Right ventricle myocardium inferior (tissue), 1 donor: Measurements from ENCODE around the gene RXRA. TPM values are rescaled to one million over a fixed set of nuclear protein-coding genes. Genes with fewer than 3 reads are reported as not detected.
A peak's percentile ranks its signal among the peaks of the same experiment; 100 is the strongest.

Experiments
- ATAC-seq: fragments of 200-7000 bp; cut with Tn5 transposase; one replicate; pipeline ENCODE4 v1.9.1; 2020; ENCODE audit warnings: mild to moderate bottlenecking, moderate library complexity
- DNase-seq: peaks from one replicate; pipeline ENCODE4 v3.0.0; 2021; ENCODE audit errors: missing footprints
- intact Hi-C: fragments of 100-400 bp; cut with DNase I; formaldehyde crosslinking; loops from one replicate; pipeline ENCODE4 v1.11.0; 2022
- long read RNA-seq: library from polyadenylated mRNA; unstranded; transcript quantifications from one replicate; pipeline ENCODE4 v2.0.0, GENCODE V29; 2021
- total RNA-seq: library from RNA; stranded (reverse); fragmentation: NEBNext Ultra II Directional; extraction: Animal tissue kit (Norgen Biotek cat#: 25700); gene quantifications from one replicate; pipeline ENCODE4 v1.2.1, GENCODE V29; 2021
- donor health status: DM: no; HTN: yes; CAD: no; lungs with severe emphysema.

RXRA gene
- 91.1 TPM for total RNA-seq
- long read RNA-seq, transcript RXRA-202 (10 exons, 1,846 nt) = major isoform, 24 of 81 reads
- long read RNA-seq, partial matches to known transcripts = 53 of 81 reads
- long read RNA-seq, other reads (novel, unspliced or antisense) = 4 of 81 reads

DNA sequence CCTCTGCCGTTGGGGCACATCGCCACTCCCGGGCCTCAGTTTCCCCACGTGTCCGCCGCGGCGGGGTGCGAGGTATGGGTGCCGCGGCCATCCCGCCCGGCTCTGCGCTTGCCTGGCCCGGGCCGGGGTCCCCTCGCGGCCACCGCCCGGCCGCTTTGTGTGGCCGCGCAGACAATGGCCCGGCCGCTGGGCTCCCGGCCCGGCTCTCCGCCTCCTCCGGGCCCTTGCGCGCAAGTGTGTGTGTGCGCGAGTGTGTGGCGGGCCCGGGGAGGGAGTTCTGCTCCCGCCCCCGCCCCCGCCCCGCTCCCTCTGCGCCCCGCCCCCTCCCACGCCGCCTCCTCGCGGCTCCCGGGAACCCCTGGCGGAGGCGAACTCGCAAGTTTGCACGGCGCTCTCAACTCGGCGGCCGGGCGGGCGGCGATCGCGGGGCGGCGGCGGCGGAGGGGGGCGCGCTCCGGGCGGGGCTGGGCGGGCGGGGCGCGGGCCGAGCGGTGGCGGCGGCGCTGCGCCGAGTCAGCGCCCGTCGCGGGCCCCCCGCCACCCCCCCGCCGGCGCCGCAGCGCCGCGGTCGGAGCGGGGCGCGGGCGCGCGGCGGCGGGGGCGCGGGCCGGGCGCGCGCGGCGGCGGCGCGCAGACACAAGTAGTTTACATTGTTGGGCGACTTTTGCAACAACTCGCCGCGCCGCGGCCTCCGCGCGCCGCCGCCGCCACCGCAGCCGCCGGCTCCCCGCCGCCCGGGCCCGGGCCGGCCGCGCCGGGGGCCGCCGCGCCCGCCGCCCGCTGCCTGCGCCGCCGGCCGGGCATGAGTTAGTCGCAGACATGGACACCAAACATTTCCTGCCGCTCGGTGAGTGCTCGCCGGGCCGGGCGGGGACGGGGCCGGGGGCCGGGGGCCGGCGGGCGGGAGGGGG, at the start of gene RXRA:
Gene RXRA (plus strand): TSS at position 643 of the 911 bp plus-strand sequence. CDS start 177 bp downstream, at position 820.
- DNase-seq (peak; percentile 93), ATAC-seq (peak; percentile 72)
- intact Hi-C loops = loop anchor here (5.0 to 10.0 kb wide), 4 partner anchors 49 to 259 kb away; partner anchors contain the start of gene BRD3

DNA sequence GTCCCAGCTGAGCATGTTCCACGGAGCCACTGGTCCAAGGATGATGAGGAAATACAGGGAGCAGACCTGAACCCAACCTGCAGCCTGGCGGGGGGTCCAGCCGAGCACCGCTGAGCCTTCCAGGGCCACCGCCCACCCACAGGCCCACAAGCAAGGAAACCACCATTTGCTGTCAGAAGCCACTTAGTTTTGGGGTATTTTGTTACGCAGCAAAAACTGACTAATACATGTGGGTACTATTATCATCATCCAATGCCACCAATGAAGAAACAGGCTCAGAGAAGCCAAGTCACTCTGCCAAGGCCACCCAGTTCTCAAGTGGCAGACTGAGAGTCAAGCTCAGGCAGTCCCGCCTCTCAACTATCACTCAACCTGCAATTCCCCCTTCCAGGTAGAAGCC, 48.0 kb upstream of the RXRA start:
- no peak for ATAC-seq
- intact Hi-C loops = no loop called here

DNA sequence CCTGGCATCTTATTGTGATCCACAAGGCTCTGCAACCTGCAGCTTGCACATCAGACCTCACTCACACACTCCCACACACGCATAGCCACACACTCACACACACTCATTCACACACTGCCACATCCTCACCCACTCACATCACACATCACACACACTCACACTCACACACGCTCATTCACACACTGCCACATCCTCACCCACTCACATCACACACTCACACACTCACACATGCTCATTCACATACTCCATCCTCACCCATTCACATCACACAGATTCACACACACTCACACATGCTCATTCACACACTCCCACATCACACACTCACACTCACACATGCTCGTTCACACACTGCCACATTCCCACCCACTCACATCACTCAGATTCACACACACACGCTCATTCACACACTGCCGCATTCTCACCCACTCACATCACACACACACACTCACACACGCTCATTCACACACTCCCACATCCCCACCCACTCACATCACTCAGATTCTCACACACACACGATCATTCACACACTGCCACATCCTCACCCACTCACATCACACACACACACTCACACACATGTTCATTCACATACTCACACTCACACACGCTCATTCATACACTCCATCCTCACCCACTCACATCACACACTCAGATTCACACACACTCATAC, 47.1 kb upstream of the RXRA start:
- DNase-seq = no peak
- ATAC-seq = no peak
- intact Hi-C loops = no loop called here

More for the DNA sequence above, 48.0 kb upstream of the RXRA start:
- DNase-seq = peak; percentile 11

DNA sequence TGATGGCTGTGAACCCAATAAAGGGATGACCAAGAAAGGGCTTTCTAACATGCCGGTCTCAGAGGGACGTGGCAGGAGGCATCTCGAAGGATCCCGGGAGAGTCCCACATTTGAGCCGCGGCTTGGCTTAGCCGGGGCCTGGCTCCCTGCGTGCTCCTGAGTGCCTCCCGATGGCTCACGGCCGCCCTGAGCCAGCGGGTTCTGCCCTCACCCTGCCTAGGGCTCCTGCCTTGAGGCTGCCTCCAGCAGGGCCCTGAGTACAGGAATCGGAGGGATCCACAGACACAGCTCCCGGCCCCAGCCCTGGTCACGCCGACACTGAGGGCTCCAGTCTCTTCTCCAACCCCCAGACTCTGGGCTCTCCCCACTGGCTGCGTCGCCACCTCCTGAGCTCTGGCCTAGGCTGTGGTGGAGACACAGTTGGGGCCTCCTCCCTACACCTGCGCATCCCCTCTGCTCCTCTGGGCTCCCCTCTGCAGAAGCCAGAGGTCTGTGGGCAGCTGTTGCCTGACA, 44.1 kb upstream of the RXRA start:
- peak; percentile 57 for DNase-seq
- no peak for ATAC-seq
- intact Hi-C loops = loop anchor here (5.0 kb wide), 1 partner anchor 40 kb away; no protein-coding TSS in a partner anchor

DNA sequence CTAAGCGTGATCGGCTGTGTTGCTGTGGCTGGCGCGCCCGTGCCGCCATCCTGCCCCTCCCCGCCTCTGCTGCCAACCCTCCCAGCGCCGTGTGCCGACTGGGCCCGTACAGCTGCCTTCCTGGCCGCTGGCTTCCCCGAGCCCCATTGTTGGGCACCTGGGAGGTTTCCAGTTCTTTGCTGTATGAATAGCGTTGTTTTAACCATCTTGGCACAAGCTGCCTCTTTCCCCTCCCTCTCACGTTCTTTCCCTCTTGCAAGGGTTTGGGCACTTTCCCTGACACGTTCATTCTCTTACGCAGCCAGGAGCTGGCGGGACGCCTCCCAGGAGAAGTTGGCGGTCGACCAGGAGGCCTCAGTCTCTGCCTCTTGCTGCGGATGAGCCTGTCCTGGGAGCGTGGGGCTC, 43.1 kb upstream of the RXRA start:
- intact Hi-C loops = loop anchor here (5.0 kb wide), 1 partner anchor 39 kb away; no protein-coding TSS in a partner anchor
- ATAC-seq (peak; percentile 63), DNase-seq (peak; percentile 72)

DNA sequence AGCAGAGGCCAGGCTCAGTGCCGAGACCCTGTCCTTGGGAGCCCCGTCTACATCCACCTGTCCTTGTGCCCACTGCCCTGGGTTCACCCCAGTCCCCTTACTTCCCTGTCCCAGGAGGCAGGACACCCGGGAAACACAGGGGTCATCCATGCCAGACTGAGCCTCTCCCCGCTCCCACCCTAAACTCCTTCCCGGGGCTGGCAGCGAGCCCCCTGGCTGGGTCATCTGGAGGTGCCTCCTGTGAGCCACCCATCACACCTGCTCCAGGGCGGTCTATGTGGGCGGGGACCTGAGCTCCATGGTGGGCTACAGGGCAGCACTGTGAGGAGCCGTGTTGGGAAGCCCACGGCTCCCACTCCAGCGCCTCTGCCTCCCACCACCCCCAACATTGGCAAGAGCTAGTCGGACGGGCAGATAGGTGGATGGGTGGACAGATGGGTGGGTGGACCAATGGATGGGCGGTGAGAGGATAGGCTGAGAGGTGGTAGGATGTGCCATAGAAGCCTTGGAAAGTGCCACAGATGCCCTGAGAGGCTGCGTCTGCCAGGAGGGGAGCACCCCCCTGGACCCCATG, 42.5 kb upstream of the RXRA start:
- intact Hi-C loops = loop anchor here (5.0 kb wide), 1 partner anchor 39 kb away; no protein-coding TSS in a partner anchor
- peak; percentile 60 for DNase-seq
- peak; percentile 3 for ATAC-seq

DNA sequence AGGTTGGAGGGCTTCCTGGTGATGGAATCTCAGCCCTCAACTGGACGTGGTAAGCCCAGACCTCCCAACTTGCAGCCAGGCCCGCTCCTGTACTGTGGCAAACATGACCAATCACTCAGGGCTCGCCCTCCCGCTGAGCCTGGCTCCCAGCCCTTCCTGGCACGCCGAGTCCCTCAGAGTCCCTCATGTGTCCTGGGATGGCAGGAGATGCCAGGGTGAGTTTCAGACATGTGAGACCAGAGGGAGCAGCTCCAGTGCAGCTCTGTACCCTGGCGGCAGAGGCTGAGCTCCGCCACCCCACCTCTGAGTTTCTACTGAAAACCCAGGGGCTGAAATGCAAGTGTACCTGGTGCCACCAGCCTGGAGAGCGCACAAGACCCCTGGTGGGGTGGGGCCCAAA, 42.0 kb upstream of the RXRA start:
- intact Hi-C loops = loop anchor here (5.0 kb wide), 1 partner anchor 38 kb away; no protein-coding TSS in a partner anchor
- DNase-seq (peak; percentile 79), ATAC-seq (peak; percentile 80)

DNA sequence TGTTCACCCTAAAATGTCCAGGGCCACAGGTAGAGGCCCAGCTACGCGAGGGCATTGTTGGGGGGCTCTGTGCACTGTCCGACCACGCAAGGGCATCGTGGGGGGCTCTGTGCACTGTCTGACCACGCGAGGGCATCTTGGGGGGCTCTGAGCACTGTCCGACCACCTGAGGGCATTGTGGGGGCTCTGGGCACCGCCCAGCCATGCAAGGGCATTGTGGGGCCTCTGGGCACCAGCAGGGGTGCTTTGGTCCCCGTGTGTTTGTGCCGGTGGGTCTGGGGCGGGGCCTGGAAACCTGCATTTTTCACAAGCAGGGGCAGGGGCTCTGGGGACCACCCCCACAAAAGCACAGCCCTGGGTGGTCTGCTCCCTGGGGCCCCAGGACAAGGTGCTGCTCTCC, 41.5 kb upstream of the RXRA start:
- intact Hi-C loops = loop anchor here (5.0 kb wide), 1 partner anchor 38 kb away; no protein-coding TSS in a partner anchor
- no peak for ATAC-seq
- no peak for DNase-seq

DNA sequence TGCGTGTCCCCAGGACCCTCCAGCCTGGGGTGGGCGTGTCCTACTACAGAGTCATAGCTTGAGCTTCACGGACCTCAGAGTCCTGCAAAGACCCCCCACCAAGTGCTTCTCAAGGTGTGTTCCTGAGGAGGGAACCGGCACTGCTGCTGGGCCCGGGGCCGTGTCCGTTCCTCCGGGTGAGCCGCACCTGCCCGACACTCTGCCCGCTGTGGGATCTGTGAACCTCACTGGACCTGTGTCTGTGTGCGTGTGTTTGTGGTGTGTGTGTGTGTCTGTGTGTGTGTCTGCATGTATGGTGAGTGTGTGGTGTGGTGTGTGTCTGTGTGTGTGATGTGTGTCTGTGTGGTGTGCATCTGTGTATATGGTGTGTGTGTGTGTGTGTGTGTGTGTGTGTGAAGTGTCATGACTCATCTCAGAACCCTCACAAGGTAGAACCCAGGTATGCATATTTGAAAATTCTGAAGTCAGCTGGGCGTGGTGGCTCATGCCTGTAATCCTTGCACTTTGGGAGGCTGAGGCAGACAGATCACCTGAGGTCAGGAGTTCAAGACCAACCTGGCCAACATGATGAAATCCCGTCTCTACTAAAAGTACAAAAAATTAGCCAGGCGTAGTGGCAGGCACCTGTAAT, 40.9 kb upstream of the RXRA start:
- ATAC-seq = no peak
- peak; percentile 28 for DNase-seq
- intact Hi-C loops = no loop called here

DNA sequence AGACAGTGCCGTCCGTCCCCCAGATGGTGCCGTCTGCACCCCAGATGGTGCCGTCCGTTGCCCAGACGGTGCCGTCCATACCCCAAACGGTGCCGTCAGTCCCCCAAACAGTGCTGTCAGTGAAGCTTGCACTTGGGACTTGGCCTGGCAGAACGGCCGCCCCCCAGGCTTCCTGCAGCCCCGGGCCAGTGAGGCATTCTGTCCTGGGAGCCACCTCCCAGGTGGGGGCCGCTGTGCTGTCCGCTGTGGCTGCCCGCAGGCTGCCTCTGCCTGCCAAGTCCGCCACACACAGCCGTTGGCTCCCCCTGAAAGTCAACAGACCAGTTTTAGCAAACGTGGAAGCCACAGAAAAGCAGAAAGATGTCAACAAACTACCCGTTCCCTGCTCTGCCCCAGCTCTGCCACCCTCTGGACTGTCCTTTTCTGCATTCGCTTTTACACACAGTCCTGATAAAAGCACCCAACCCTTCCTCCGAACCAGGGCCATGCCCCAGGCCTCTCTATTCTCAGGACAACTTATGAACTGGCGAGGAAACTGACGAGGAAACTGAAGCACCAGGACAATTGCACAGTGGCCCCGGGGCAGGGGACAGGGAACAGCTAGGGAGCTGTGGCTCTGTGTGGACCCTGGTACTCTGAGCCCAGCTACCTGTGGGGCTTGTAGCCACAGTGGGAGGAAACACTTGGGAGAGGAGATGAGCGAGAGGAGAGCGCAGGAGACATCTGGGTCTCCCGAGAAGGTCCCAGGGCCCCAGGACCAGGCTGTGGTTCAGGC, 39.6 kb upstream of the RXRA start:
- DNase-seq = peak; percentile 46
- intact Hi-C loops = no loop called here
- no peak for ATAC-seq

DNA sequence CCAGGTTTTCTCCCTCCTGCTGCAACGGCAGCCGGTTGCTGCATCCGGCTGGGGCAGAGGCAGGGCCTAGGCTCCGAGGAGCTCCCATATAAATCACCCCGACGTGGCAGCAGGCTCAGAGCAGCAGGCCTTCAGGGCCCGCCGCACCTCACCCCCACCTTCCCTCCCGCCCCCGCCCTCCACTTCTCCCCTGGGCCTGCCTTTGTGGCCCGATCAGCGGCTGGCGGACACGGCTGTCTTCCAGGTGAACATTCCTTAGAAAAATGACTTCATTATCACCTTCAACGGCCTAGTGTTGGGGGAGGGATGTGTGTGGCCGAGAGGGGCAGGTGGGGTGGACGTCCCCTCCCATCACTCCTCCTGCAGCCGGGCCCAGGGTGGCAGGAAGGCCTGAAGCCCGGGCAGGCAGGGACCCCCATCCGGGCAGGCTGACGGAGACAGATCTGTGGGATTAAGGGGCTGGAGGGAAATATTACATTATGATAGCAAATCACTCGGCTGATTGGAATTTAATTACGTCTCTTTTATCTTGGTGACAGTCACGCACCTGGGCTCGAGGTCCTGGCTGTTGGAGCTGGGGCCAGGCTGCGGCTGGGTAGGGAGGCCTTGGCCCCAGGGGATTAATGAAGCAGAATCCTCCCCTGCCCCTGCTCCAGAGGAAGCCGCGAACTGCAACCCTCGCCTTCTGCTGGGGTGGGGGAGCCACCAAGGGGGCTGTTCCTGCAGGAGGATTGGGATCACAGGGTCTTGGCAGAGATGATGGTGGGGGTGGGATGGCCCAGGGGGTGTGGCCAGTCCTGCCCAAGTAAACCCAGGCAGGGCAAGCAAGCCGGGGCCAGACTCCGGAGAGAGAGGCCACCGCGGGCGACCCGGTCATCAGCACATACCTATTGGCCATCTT, 38.4 kb upstream of the RXRA start:
- DNase-seq (peak; percentile 37), ATAC-seq (no peak)
- intact Hi-C loops = no loop called here

DNA sequence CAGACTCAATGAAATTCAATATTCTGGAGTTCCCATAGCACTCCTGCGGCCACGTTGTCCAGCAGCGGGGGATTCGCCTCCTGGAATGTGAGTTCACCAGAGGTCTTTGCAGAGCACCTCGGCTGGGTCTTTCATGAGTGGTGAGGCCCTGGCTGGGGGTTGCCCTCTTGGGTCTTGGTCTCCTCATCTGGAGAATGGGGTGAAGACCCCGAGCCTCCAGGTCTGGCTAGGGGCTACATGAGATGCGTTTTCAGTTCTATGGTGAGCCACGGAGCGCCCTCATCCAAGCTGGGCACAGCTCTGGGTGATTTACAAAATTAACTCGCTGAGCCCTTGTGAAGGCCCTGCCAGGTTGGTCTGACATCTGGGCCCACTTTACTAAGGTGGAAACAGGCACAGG, 37.5 kb upstream of the RXRA start:
- ATAC-seq (no peak), DNase-seq (no peak)
- intact Hi-C loops = no loop called here

DNA sequence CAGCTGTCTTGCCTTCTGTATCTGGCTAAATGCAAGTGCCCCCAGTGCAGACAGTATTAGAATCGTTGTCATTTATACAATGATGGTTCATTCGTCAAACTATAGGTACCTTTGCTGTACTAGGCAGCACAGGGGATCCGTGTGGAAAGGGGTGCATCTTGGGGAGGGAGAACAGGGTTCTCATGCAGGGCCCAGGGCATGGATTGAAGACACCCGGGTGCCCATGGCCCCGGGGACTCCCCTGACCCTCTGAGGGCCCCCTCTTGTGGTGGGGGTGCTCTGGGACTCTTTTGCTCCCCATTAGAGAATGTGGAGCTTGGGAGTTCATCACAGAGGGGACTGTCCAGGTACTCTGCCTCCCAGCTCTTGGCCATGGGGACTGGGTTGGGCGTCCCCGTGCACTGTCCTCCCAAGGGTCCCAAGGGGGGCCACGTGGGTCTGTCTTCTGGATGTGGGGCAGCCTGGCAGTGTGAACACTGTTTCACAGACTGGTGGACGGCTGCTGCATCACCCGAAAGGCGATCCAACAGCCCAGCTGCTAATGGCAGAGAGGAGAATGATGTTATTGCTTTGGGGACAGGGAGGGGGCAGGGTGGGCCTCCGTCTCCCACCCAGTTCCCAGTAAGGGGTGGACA, 36.9 kb upstream of the RXRA start:
- intact Hi-C loops = no loop called here

DNA sequence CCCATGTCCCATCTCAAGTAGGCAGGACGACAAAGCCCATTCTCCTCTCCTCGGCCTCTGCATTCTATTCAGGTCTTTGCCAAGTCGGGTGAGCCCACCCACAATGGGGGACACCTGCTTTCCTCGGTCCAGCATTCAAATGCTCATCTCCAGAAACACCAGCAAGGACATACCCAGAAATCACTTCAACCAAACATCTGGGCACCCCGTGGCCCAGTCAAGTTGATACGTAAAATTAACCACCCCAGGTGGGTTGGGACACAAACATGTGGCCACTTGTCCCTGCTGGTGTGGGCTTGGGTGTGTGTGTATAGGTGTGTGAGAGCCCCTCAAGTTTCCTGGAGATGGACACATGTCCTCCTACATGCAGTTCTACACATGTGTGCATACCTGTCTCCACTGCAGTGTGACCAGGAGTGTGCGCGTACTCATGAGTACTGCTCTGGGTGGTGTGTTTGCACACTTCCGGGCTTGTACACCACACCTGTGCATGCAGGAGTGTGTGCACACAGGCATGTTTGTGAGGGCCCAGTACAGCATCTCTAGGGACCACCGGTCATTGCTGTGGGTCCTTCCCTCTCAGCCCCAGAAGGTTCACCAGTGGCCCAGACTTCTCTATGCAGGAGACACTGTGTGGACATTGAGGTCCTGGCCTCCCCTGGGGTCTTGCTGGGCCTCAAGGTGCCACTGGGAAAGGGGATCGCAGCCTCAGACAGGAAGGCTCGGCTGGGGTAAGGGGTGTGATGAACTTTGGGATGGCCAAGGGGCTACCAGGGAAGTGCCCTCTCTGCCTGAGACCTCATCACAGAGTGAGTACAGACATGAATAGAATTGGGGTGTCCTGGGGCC, 35.4 kb upstream of the RXRA start:
- peak; percentile 57 for DNase-seq
- intact Hi-C loops = no loop called here
- ATAC-seq = no peak

More for the DNA sequence above, 36.9 kb upstream of the RXRA start:
- ATAC-seq (no peak), DNase-seq (peak; percentile 53)

DNA sequence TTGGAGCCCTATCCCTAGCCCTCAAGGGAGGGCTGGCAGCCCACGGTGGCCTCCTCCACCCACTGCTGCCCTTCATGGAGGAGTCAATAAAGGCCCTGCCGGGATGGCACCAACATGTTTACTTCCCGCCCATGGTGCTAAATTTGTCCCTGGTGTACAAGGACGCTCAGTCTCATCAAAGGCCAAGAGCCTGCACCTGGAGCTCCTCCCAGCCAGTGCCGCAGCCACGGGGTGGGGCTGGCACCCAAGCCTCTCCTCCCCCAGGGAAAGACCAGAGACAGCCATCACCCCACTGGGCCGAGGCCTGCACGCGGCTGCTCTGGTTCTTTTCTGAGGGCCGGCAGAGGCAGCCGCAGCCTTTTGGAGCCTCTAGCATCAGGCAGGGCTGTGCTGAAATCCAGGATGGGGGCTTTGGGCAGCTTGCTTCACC, 34.8 kb upstream of the RXRA start:
- intact Hi-C loops = no loop called here
- DNase-seq (peak; percentile 59), ATAC-seq (peak; percentile 24)
